Erythroblast (primary cell): ENCODE results near the gene WDR48.

Experiments
- DNase-seq, 2 experiments: peaks; one replicate each; lab custom pipeline; 2025; lab: John Stamatoyannopoulos, UW
- GATA1 ChIP-seq: IDR thresholded peaks from 2 replicates; pipeline ENCODE4 v1.6.1; 2011; ENCODE audit warnings: low read depth, mild to moderate bottlenecking, control low read depth, low read length, moderate library complexity
- POLR2A ChIP-seq: IDR thresholded peaks from 2 replicates; pipeline ENCODE4 v1.6.1; 2011; ENCODE audit warnings: mild to moderate bottlenecking, low read length

The WDR48 gene

GRCh38 chr3:39102504-39103323, 50.9 kb downstream of the WDR48 start:
- no peak for DNase-seq
- TF ChIP-seq GATA1 (no peak), POLR2A (no peak)

GRCh38 chr3:39103324-39103693, 51.5 kb downstream of the WDR48 start:
- DNase-seq = peak; percentile 20 to 28
- TF ChIP-seq GATA1 (no peak), POLR2A (no peak)

- no peak for DNase-seq
- TF ChIP-seq GATA1 (no peak), POLR2A (no peak)
These were observed 52.2 kb downstream of the WDR48 start for GRCh38 chr3:39103791-39104552.

GRCh38 chr3:39104961-39105686, 53.3 kb downstream of the WDR48 start:
- no peak for DNase-seq
- TF ChIP-seq GATA1 (no peak), POLR2A (no peak)

- DNase-seq = no peak
- TF ChIP-seq POLR2A (no peak), GATA1 (no peak)
These were observed 53.9 kb downstream of the WDR48 start for GRCh38 chr3:39105687-39106063.

GRCh38 chr3:39106281-39106811, 54.5 kb downstream of the WDR48 start:
- DNase-seq = peak; percentile 26 to 28
- TF ChIP-seq GATA1 (no peak), POLR2A (no peak)

GRCh38 chr3:39106851-39107387, 55.1 kb downstream of the WDR48 start:
- DNase-seq = peak; percentile 57 to 73
- TF ChIP-seq GATA1 (no peak), POLR2A (no peak)

- peak; percentile 88 to 92 for DNase-seq
- TF ChIP-seq GATA1 = no peak
- TF ChIP-seq POLR2A = peak; percentile 78
These were observed 55.8 kb downstream of the WDR48 start, which contains the start of the genes GORASP1 and TTC21A for GRCh38 chr3:39107388-39108199. Gene GORASP1, minus strand, starts transcription at chr3:39107627. Its CDS starts 86 bp downstream, at chr3:39107541. Gene TTC21A, plus strand, starts transcription at chr3:39107680. Its CDS starts 158 bp downstream, at chr3:39107838.

GRCh38 chr3:39108200-39108710, 56.4 kb downstream of the WDR48 start:
- no peak for TF ChIP-seq GATA1
- no peak for TF ChIP-seq POLR2A
- DNase-seq = no peak

GRCh38 chr3:39109086-39109485, 57.3 kb downstream of the WDR48 start:
- DNase-seq = no peak
- TF ChIP-seq POLR2A (no peak), GATA1 (no peak)

GRCh38 chr3:39110041-39110639, 58.3 kb downstream of the WDR48 start:
- DNase-seq = peak in 1 of 2 experiments; percentile 20
- no peak for TF ChIP-seq GATA1
- no peak for TF ChIP-seq POLR2A

GRCh38 chr3:39112113-39112512, 60.3 kb downstream of the WDR48 start:
- DNase-seq = no peak
- TF ChIP-seq GATA1 = no peak
- TF ChIP-seq POLR2A = no peak
